GM23248 (cell line): ENCODE measurements around the gene CLECL1. TPM values are rescaled to one million over a fixed set of nuclear protein-coding genes. Genes with fewer than 3 reads are reported as not detected.

Source experiments
- DNase-seq: peaks from one replicate; pipeline ENCODE4 v3.0.0-alpha.2; 2015
- H2AFZ ChIP-seq: fragments of 200-600 bp; sonication (generic); 2 replicates; pipeline ENCODE4 v1.6.1; 2016; ENCODE audit warnings: antibody characterized with exemption
- H3F3A ChIP-seq: fragments of 200-600 bp; sonication (generic); 2 replicates; pipeline ENCODE4 v1.6.1; 2016; ENCODE audit warnings: mild to moderate bottlenecking, antibody characterized with exemption, mixed run types; ENCODE audit not compliant: insufficient read depth
- H3K27ac ChIP-seq: fragments of 200-600 bp; sonication (generic); 2 replicates; pipeline ENCODE4 v1.5.1; 2016; ENCODE audit warnings: mild to moderate bottlenecking
- H3K27me3 ChIP-seq: fragments of 200-600 bp; sonication (generic); replicated peaks from 2 replicates; pipeline ENCODE4 v1.6.1; 2016; ENCODE audit warnings: mild to moderate bottlenecking; ENCODE audit not compliant: insufficient read depth
- H3K36me3 ChIP-seq: fragments of 200-600 bp; sonication (generic); 2 replicates; pipeline ENCODE4 v1.6.1; 2016; ENCODE audit warnings: low read depth, mild to moderate bottlenecking
- H3K4me1 ChIP-seq: fragments of 200-600 bp; sonication (generic); 2 replicates; pipeline ENCODE4 v1.6.1; 2016; ENCODE audit warnings: mild to moderate bottlenecking; ENCODE audit not compliant: insufficient read depth
- H3K4me2 ChIP-seq: fragments of 200-600 bp; sonication (generic); one replicate; pipeline ENCODE4 v1.6.1; 2016; ENCODE audit warnings: mild to moderate bottlenecking; ENCODE audit not compliant: unreplicated experiment
- H3K4me3 ChIP-seq: fragments of 200-600 bp; sonication (generic); 2 replicates; pipeline ENCODE4 v1.5.1; 2016; ENCODE audit warnings: mild to moderate bottlenecking
- H3K79me2 ChIP-seq: fragments of 200-600 bp; sonication (generic); 2 replicates; pipeline ENCODE4 v1.6.1; 2016; ENCODE audit warnings: mild to moderate bottlenecking; ENCODE audit not compliant: insufficient read depth
- H3K9ac ChIP-seq: fragments of 200-600 bp; sonication (generic); 2 replicates; pipeline ENCODE4 v1.6.1; 2016; ENCODE audit warnings: mild to moderate bottlenecking
- H3K9me2 ChIP-seq: fragments of 200-600 bp; sonication (generic); 2 replicates; pipeline ENCODE4 v1.6.1; 2016; ENCODE audit warnings: mixed run types, mild to moderate bottlenecking, moderate library complexity; ENCODE audit not compliant: insufficient read depth
- H3K9me3 ChIP-seq: fragments of 200-600 bp; sonication (generic); one replicate; pipeline ENCODE4 v1.6.1; 2017; ENCODE audit warnings: low read depth
- H4K20me1 ChIP-seq: fragments of 200-600 bp; sonication (generic); 2 replicates; pipeline ENCODE4 v1.6.0; 2016; ENCODE audit not compliant: insufficient read depth
- EZH2 ChIP-seq: fragments of 200-600 bp; sonication (generic); IDR thresholded peaks from 2 replicates; pipeline ENCODE4 v1.6.1; 2018; ENCODE audit warnings: antibody characterized with exemption, mild to moderate bottlenecking; ENCODE audit not compliant: insufficient read depth, poor library complexity, severe bottlenecking
- EZH2phosphoT487 ChIP-seq: fragments of 200-600 bp; sonication (generic); IDR thresholded peaks from 2 replicates; pipeline ENCODE4 v1.6.1; 2018; ENCODE audit warnings: antibody characterized with exemption, moderate library complexity, mild to moderate bottlenecking, low read depth; ENCODE audit not compliant: insufficient read depth
- WGBS, 2 experiments: methylation state at CpG; one replicate each; pipeline ENCODE4 v1.1.6; 2015 to 2017; ENCODE audit warnings: low lambda C conversion rate in 2 of 2, low coverage in 1 of 2; ENCODE audit errors: missing lambda C conversion rate in 2 of 2; 5-methylcytosine and 5-hydroxymethylcytosine counted together
- in situ Hi-C: fragments of 300-500 bp; cut with MboI; formaldehyde crosslinking; loops from 2 replicates; pipeline ENCODE4 v1.15.0; 2020
- polyA plus RNA-seq: library from polyadenylated mRNA; unstranded; fragments of >200 nt; fragmentation: Nextera tagmentation; extraction: Ambion mirVana; gene quantifications from 2 replicates; pipeline ENCODE4 v1.2.1, GENCODE V29; 2016
- total RNA-seq: library from RNA; depleted of rRNA; stranded (reverse); fragments of >200 nt; shearing (Covaris generic); gene quantifications from 2 replicates; pipeline ENCODE4 v1.2.3, GENCODE V29; 2014

CLECL1 gene
- total and polyA plus RNA-seq, 2 experiments from 2014 or later: not detected

DNA sequence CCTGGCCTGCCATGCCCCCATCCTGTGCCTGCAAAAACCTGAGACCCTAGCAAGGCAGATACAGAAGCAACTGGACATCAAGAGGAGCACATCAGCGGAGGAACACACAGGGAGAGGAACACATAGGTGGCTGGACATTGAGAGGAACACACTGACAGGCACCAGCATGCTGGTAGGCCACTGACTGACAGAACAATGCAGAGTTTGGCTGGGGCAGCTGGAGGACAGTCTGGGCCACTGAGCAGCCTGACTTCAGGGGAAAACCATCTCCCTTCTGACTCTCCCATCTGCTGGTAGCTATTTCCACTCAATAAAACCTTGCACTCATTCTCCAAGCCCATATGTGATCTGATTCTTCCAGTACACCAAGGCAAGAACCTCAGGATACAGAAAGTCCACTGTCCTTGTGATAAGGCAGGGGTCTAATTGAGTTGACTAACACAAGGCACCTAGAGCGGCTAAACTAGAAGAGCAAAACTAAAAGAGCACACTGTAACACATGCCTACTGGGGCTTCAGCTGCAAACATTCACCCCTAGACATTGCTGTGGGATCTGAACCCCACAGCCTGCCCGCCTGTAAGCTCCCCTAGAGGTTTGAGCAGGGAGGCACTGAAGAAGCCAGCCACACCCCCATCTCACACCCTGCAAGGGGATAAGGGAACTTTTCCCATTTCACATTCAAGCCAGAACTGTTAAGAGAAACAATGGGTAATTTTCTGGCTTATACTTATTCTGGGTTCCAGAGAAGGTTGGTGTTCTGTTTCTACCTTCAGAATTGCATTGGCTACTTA, 22.1 kb downstream of the CLECL1 start:
- WGBS, 2 experiments: 68 to 72% methylated on average over 3 of the region's 3 CpGs
- peaks cover 9% of the 10 kb centered on the region; the same call in 1 of the 2 replicates for H3K4me1 ChIP-seq
- no peak overlapping the region for H3K4me3 ChIP-seq
- H3K4me2 ChIP-seq: no peak overlapping the region
- H2AFZ ChIP-seq: no peak overlapping the region
- H3K9me3 ChIP-seq: no peaks in the 10 kb centered on the region
- H4K20me1 ChIP-seq: no peaks in the 10 kb centered on the region
- no peak overlapping the region for H3K9ac ChIP-seq
- H3K36me3 ChIP-seq: no peaks in the 10 kb centered on the region
- no peak for DNase-seq
- no peaks in the 10 kb centered on the region for H3F3A ChIP-seq
- no peak for TF ChIP-seq EZH2phosphoT487
- TF ChIP-seq EZH2: no peak
- no peaks in the 10 kb centered on the region for H3K79me2 ChIP-seq
- H3K9me2 ChIP-seq: no peaks in the 10 kb centered on the region
- no peak overlapping the region for H3K27ac ChIP-seq
- peaks cover 4% of the 10 kb centered on the region; the same call in 1 of the 2 replicates for H3K27me3 ChIP-seq
- in situ Hi-C loops: no loop called here

DNA sequence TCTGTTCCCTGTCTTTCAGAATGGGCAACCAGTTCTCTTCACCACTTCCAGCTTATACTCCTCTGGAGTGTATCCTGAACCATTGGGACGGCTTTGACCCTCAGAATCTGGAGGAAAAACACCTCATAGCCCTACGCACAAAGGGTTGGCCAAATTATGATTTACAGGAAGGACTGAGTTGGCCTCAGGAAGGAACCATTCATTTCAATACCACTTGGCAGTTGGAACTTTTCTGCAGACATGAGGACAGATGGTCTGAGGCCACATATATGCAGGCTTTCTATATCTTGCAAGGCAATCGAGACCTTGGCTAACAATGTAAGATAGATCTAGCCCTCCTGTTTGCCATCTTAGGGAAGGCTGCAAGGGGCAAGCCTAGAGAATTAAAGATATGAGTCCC, 24.0 kb downstream of the CLECL1 start:
- Histone ChIP-seq H3K9me3 (no peaks in the 10 kb centered on the region), H3K4me2 (no peak overlapping the region), H3K9ac (no peak overlapping the region), H3K36me3 (no peaks in the 10 kb centered on the region), H4K20me1 (no peaks in the 10 kb centered on the region), H3K4me1 (peaks cover 9% of the 10 kb centered on the region; the same call in 1 of the 2 replicates), H3K79me2 (no peaks in the 10 kb centered on the region), H3K27ac (no peak overlapping the region), H3K9me2 (no peaks in the 10 kb centered on the region), H3F3A (no peaks in the 10 kb centered on the region), H2AFZ (no peak overlapping the region), H3K4me3 (no peak overlapping the region), H3K27me3 (peaks cover 4% of the 10 kb centered on the region; the same call in 1 of the 2 replicates)
- TF ChIP-seq EZH2phosphoT487: no peak
- no peak for TF ChIP-seq EZH2
- no peak for DNase-seq
- 75 to 76% methylated on average over 3 of the region's 3 CpGs for WGBS, 2 experiments
- in situ Hi-C loops: loop anchor here (5.0 kb wide), 1 partner anchor 62 kb away; no protein-coding TSS in a partner anchor

DNA sequence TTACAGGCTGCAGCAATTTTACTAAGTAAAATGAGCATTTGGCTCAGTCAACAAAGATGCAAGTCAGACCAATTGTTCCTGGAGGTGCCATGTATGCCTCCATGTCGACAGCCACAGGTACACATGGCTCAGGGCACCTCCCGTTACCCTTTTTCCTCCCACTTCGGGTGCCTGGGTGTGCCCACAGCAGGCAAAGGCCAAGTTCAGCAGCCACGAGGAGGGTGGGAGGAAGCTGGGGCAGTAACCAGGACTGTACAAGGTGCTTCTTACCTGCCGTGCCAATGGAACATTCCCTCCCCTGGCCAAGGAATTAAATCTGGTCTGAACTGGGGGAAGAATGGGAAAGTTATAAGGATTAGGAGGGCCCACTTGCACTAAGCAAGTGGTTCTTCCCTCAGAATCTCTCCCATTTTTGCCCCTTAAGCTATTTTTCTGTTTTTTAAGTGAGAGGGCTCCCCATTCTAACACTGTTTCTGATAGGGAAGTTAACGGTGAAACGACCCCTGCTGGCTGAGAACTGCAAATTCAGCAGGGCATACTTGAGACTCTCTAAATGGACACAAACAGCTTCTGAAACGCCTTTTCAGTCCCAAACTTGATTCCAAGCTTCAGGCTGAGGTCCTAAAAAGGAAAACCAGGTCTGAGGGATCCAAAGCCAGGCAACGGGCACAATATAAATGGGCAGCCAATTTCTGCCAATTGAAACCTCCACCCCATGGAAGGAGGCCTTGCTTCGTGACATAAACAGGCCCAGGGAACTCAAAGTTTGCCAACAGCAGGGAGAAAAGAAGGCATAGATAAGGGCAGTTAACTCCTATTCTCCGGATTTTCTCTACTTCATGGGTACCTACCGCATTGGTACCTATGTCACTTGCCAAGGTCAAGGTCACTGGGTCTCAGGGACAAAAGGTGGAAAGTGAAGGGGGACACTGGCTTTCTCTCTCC, 24.8 kb downstream of the CLECL1 start:
- H3K79me2 ChIP-seq: no peaks in the 10 kb centered on the region
- H3K9me3 ChIP-seq: no peaks in the 10 kb centered on the region
- no peaks in the 10 kb centered on the region for H4K20me1 ChIP-seq
- no peak overlapping the region for H3K4me2 ChIP-seq
- no peaks in the 10 kb centered on the region for H3F3A ChIP-seq
- WGBS, 2 experiments: 35 to 37% methylated on average over 12 of the region's 12 CpGs
- no peak overlapping the region for H3K27ac ChIP-seq
- peak; percentile 69 for DNase-seq
- no peaks in the 10 kb centered on the region for H3K9me2 ChIP-seq
- TF ChIP-seq EZH2phosphoT487 (no peak), EZH2 (no peak)
- peaks cover 9% of the 10 kb centered on the region; the same call in 1 of the 2 replicates for H3K4me1 ChIP-seq
- in situ Hi-C loops: loop anchor here (5.0 kb wide), 1 partner anchor 61 kb away; no protein-coding TSS in a partner anchor
- no peak overlapping the region for H3K4me3 ChIP-seq
- peaks cover 4% of the 10 kb centered on the region; the same call in 1 of the 2 replicates for H3K27me3 ChIP-seq
- H2AFZ ChIP-seq: no peak overlapping the region
- no peaks in the 10 kb centered on the region for H3K36me3 ChIP-seq
- no peak overlapping the region for H3K9ac ChIP-seq

- in situ Hi-C loops: loop anchor here (5.0 kb wide), 1 partner anchor 60 kb away; no protein-coding TSS in a partner anchor
- H3K4me2 ChIP-seq: no peak overlapping the region
- H3K36me3 ChIP-seq: no peaks in the 10 kb centered on the region
Observed at GRCh38 chr12:9707356-9707755, 25.5 kb downstream of the CLECL1 start.

More at GRCh38 chr12:9707356-9707755, 25.5 kb downstream of the CLECL1 start:
- DNase-seq: no peak
- H2AFZ ChIP-seq: no peak overlapping the region
- no peaks in the 10 kb centered on the region for H3K79me2 ChIP-seq
- H3K27me3 ChIP-seq: no peaks in the 10 kb centered on the region
- no peak overlapping the region for H3K9ac ChIP-seq
- H3K9me2 ChIP-seq: no peaks in the 10 kb centered on the region
- H3K4me1 ChIP-seq: peaks cover 9% of the 10 kb centered on the region; the same call in 1 of the 2 replicates
- H3F3A ChIP-seq: no peaks in the 10 kb centered on the region
- no peaks in the 10 kb centered on the region for H3K9me3 ChIP-seq
- no peaks in the 10 kb centered on the region for H4K20me1 ChIP-seq
- no peak for TF ChIP-seq EZH2phosphoT487
- no peak for TF ChIP-seq EZH2
- H3K4me3 ChIP-seq: no peak overlapping the region
- no peak overlapping the region for H3K27ac ChIP-seq
